ENCODE data around the gene C17orf67.

DNA sequence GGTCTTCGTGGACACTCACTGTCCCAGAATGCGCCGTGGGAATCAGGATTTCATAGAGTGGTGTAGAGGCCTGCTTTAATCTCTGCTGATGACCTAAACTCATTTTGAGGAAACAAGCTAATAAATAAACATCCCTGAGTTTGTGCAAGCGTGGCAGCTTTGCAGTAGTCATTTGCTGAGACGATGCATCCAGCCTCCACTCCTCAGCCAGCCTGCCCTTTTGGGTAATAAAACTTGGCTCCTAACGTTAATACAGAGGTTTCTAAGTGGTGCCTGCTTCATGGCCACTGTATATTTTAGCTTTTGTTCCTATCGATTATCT, 1.5 kb upstream of the C17orf67 start:
- TF ChIP-seq, protein P1, sequence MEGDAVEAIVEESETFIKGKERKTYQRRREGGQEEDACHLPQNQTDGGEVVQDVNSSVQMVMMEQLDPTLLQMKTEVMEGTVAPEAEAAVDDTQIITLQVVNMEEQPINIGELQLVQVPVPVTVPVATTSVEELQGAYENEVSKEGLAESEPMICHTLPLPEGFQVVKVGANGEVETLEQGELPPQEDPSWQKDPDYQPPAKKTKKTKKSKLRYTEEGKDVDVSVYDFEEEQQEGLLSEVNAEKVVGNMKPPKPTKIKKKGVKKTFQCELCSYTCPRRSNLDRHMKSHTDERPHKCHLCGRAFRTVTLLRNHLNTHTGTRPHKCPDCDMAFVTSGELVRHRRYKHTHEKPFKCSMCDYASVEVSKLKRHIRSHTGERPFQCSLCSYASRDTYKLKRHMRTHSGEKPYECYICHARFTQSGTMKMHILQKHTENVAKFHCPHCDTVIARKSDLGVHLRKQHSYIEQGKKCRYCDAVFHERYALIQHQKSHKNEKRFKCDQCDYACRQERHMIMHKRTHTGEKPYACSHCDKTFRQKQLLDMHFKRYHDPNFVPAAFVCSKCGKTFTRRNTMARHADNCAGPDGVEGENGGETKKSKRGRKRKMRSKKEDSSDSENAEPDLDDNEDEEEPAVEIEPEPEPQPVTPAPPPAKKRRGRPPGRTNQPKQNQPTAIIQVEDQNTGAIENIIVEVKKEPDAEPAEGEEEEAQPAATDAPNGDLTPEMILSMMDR (IDR thresholded peaks at IDR 0.05) = no peak
- no peak for TF ChIP-seq POLR2A (IDR thresholded peaks at IDR 0.05)
